Activated T-helper 1 cell treated with anti-CD3 and anti-CD28 coated beads, Interleukin-12 subunit alpha, Interleukin-12 subunit beta, Interleukin-2, Interleukin-4 antibody, amounts not matched to agents 30 ng/mL and 10 ng/mL and 1 ng/mL, durations not matched to agents 14 hours and 24 hours and 36 hours (primary cell): ENCODE results near the gene PRAC1. TPM values are rescaled to one million over a fixed set of nuclear protein-coding genes. Genes with fewer than 3 reads are reported as not detected.

Experiments
- DNase-seq: peaks from one replicate; pipeline ENCODE4 v3.0.0; 2021; ENCODE audit warnings: low spot score
- H3K27ac Mint-ChIP-seq: one replicate; pipeline ENCODE4 v1.8.0; 2021; ENCODE audit warnings: mild to moderate bottlenecking, mixed read lengths
- H3K27me3 Mint-ChIP-seq: one replicate; pipeline ENCODE4 v1.8.0; 2022; ENCODE audit warnings: mild to moderate bottlenecking, moderate library complexity, mixed read lengths; ENCODE audit not compliant: insufficient read depth
- H3K36me3 Mint-ChIP-seq: one replicate; pipeline ENCODE4 v1.8.0; 2021; ENCODE audit warnings: low read depth, mixed read lengths
- H3K4me1 Mint-ChIP-seq: one replicate; pipeline ENCODE4 v1.8.0; 2021; ENCODE audit warnings: low read depth, mixed read lengths
- H3K4me3 Mint-ChIP-seq: one replicate; pipeline ENCODE4 v1.8.0; 2021; ENCODE audit warnings: mild to moderate bottlenecking, moderate library complexity, mixed read lengths
- H3K9me3 Mint-ChIP-seq: one replicate; pipeline ENCODE4 v1.8.0; 2021; ENCODE audit warnings: mixed read lengths
- intact Hi-C: fragments of 100-400 bp; cut with micrococcal nuclease; formaldehyde crosslinking; loops from one replicate; pipeline ENCODE4 v1.15.1; 2024
- total RNA-seq: library from RNA; stranded (reverse); gene quantifications from 2 replicates; pipeline ENCODE4 v1.2.3, GENCODE V29; 2022

PRAC1 gene
- total RNA-seq, 1 donor from 2014 or later, result not detected

DNA sequence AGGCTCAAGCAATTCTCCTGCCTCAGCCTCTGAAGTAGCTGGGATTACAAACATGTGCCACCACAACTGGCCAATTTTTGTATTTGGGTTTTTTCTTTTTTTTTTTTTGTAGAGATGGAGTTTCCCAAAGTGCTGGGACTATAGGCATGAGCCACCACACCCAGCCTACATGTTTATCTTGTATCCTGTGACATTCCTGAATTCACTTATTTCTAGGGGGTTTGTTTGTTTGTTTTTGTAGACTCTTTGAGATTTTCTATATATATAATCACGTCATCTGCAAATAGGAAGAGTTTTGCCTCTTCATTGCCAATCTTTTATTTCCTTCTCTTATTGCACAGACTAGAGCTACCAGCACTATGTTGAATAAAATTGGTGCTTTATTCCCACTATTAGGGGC lies 29.1 kb downstream of the PRAC1 start:
- Mint-ChIP-seq H3K27ac (no peak overlapping the region), H3K4me1 (no peaks in the 10 kb centered on the region), H3K36me3 (no peaks in the 10 kb centered on the region), H3K27me3 (peaks cover 44% of the 10 kb centered on the region), H3K9me3 (no peaks in the 10 kb centered on the region), H3K4me3 (no peak overlapping the region)
- no peak for DNase-seq
- intact Hi-C loops, result no loop called here

DNA sequence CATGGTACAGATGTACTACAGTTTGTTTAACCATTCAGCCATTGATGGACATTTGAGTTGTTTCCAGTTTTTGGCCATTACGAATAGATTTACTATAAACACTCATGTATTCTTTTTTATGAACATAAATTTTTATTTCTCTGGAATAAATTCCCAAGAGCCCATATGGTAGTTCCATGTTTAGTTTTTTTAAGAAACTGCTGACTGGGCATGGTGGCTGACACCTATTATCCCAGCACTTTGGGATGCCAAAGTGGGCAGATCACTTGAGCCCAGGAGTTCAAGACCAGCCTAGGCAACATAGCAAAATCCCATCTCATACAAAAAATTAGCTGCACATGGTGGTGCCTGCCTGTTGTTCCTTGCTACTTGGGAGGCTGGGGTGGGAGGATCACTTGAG lies 30.3 kb downstream of the PRAC1 start:
- H3K9me3 Mint-ChIP-seq, result no peaks in the 10 kb centered on the region
- no peak overlapping the region for H3K4me3 Mint-ChIP-seq
- intact Hi-C loops, result no loop called here

DNA sequence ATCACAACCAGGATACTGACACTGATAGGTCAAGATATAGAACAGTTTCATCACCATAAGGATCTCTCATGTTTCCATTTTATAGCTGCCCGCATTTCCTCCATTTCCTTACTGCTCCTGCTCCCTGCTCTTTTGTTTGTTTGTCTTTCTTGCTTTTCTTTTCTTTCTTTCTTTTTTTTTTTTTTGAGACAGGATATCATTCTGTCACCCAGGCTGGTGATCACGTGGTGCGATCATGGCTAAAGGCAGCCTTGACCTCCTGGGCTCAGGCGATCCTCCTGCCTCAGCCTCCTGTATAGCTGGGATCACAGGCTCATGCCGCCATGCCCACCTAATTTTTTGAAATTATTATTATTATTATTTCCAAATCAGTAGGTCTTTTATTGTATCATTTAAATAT lies 31.7 kb downstream of the PRAC1 start:
- no peaks in the 10 kb centered on the region for H3K4me1 Mint-ChIP-seq
- intact Hi-C loops, result no loop called here
- no peak for DNase-seq
- H3K4me3 Mint-ChIP-seq, result no peak overlapping the region
- no peaks in the 10 kb centered on the region for H3K9me3 Mint-ChIP-seq
- peaks cover 37% of the 10 kb centered on the region for H3K27me3 Mint-ChIP-seq
- H3K36me3 Mint-ChIP-seq, result no peaks in the 10 kb centered on the region
- H3K27ac Mint-ChIP-seq, result no peak overlapping the region

More for the DNA sequence above, 30.3 kb downstream of the PRAC1 start:
- no peaks in the 10 kb centered on the region for H3K36me3 Mint-ChIP-seq
- H3K27me3 Mint-ChIP-seq, result peaks cover 46% of the 10 kb centered on the region
- no peak for DNase-seq
- H3K27ac Mint-ChIP-seq, result no peak overlapping the region
- H3K4me1 Mint-ChIP-seq, result no peaks in the 10 kb centered on the region

DNA sequence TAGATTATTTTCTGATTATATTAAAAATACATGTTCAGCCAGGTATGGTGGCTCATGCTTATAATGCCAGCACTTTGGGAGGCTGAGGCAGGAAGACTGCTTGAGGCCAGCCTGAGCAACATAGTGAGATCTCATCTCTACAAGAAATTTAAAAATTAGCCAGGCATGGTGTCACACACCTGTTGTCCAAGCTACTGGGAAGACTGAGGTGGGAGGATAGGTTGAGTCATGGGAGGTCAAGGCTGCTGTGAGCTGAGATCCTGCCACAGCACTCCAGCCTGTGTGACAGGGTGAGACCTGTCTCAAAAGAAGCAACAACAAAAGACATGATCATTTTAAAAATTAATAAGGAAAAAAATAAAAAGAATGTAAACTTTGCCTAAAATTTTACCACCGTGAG lies 40.7 kb downstream of the PRAC1 start:
- Mint-ChIP-seq H3K27me3 (peaks cover 36% of the 10 kb centered on the region), H3K9me3 (no peaks in the 10 kb centered on the region), H3K4me1 (no peaks in the 10 kb centered on the region), H3K36me3 (no peaks in the 10 kb centered on the region), H3K27ac (no peak overlapping the region), H3K4me3 (no peak overlapping the region)
- intact Hi-C loops, result no loop called here
- no peak for DNase-seq

DNA sequence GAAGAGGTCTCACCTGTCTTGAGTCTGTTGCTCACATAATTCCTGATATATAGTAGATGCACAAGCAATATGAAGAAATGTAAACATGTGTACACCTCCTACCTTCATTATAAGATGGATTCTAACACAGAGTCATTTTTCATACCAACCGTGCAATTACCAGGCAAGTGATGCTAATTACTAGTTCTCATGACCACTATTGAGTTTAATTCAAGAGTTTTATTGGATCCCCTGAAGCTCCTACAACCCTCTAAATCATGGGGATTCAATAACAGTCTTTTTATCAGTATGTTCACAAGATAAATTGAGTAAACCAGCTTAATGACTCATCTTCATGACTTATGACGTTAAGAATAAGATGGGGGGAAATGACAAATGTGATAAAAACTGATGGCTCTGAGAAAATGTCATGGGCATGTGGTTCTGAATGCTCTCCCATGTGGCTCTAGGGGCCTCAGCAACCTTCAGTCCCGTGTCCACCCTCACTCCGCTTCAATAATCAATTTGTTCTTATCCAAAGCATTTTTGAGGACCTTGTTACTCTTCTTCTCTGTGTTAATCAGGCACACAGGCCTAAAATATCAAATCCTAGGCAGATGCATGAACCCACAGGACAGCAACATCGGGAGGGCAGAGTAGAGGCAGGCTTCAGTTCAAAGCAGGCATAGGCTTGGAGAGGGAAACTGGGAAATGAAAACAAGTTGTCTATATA lies 42.8 kb downstream of the PRAC1 start:
- no peak for DNase-seq
- no peak overlapping the region for H3K4me3 Mint-ChIP-seq
- H3K4me1 Mint-ChIP-seq, result no peaks in the 10 kb centered on the region
- intact Hi-C loops, result loop anchor here (2.0 kb wide), 1 partner anchor 111 kb away; no protein-coding TSS in a partner anchor
- H3K27me3 Mint-ChIP-seq, result peaks cover 48% of the 10 kb centered on the region
- H3K36me3 Mint-ChIP-seq, result no peaks in the 10 kb centered on the region
- no peak overlapping the region for H3K27ac Mint-ChIP-seq
- no peaks in the 10 kb centered on the region for H3K9me3 Mint-ChIP-seq

DNA sequence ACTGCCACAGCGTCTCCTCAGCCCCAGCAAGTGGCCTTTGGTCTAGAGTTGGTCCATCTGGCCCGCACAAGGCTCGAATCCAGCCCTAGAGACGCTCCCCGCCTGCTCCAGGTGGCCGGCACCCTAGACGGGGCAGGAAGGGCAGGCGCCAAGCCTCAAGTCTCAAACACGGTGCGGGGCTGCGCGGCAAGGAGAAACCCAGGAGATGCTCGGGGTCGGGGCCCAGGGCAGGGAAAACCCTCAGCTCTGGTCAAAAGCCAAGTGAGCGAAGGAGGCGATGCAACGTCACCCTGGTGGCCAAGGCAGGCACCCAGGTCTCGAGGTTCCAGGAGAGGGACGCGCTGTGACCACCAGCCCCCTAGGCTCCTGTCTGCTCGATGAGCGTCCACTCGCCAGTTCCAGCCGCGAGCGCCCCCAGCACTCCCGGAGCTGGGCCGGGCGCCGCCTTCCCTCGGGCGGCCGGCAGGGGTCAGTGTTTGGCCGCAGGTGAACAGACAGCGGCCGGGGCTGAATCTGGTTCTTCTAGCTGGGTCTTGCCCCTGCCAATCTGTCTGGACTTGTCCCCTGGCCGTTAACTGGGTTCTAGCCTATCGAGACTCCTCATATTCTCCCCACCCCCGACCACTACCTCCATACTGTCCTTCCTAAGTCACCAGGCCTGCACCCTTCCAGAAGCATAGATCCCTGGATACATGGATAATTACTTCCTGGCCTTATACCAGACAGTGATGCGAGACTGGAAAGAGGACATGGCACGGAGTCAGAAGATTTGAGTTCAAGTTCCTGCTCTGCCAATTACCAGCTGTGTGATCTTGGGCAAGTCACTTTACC lies 44.0 kb downstream of the PRAC1 start:
- H3K4me3 Mint-ChIP-seq, result no peak overlapping the region

DNA sequence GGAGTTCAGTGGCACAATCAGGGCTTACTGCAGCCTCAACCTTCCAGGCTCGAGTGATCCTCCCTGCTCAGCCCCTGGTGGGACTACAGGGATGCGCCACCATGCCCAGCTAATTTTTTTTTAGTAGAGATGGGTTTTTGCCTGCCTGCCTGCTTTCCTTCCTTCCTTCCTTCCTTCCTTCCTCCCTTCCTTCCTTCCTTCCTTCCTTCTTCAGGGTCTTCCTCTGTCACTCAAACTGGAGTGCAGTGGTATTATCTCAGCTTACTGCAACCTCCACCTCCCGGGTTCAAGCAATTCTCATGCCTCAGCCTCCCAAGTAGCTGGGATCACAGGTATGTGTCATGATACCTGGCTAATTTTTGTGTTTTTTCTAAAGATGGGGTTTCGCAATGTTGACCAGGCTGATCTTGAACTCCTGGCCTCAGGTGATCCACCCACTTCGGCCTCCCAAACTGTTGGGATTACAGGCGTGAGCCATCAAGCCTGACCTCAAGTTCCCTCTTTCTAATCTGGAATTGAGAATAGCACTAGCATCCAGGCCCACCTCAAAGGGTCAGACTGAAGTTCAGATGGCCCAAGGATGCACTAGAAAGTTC lies 45.3 kb downstream of the PRAC1 start:
- Mint-ChIP-seq H3K9me3 (no peaks in the 10 kb centered on the region), H3K4me3 (no peak overlapping the region), H3K4me1 (no peaks in the 10 kb centered on the region), H3K27ac (no peak overlapping the region), H3K36me3 (no peaks in the 10 kb centered on the region), H3K27me3 (peaks cover 52% of the 10 kb centered on the region)
- DNase-seq, result no peak
- intact Hi-C loops, result no loop called here

More for the DNA sequence above, 44.0 kb downstream of the PRAC1 start:
- no peaks in the 10 kb centered on the region for H3K4me1 Mint-ChIP-seq
- peak; percentile 60 for DNase-seq
- no peaks in the 10 kb centered on the region for H3K9me3 Mint-ChIP-seq
- intact Hi-C loops, result loop anchor here (1.0 to 2.0 kb wide), 2 partner anchors 112 to 200 kb away; no protein-coding TSS in a partner anchor
- no peak overlapping the region for H3K27ac Mint-ChIP-seq
- no peaks in the 10 kb centered on the region for H3K36me3 Mint-ChIP-seq
- H3K27me3 Mint-ChIP-seq, result peaks cover 53% of the 10 kb centered on the region

DNA sequence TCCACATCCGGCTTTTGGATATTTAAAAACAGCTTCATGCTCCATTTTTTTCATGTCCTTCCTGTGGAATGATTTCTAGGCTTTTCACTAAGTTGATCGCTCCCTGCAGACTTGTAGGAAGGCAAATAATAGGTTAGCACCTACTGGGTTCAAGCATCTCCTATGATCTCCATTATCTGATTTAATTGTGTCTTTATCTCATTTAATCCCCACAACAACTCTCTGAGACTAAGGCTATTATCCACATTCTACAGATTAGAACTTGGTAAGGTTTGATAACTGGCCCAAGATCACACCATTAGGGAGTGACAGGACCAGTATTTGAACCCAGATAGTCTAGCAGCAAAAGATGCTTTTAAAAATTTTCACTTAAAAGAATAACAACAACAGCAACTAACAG lies 50.0 kb downstream of the PRAC1 start:
- Mint-ChIP-seq H3K27me3 (peaks cover 43% of the 10 kb centered on the region), H3K4me3 (no peak overlapping the region), H3K36me3 (no peaks in the 10 kb centered on the region), H3K27ac (no peak overlapping the region), H3K4me1 (peaks cover 6% of the 10 kb centered on the region), H3K9me3 (no peaks in the 10 kb centered on the region)
- DNase-seq, result no peak
- intact Hi-C loops, result loop anchor here (5.0 kb wide), 2 partner anchors 50 to 135 kb away; partner anchors contain the start of genes PRAC1 and PRAC2

Other genes starting within 250 kb of the PRAC1 start
- not detected in 2 replicates for gene HOXB1, start 191.5 kb downstream of the PRAC1 start, total RNA-seq
- gene HOXB2, start 177.4 kb downstream of the PRAC1 start, total RNA-seq, result 32.5 and 32.8 TPM in 2 replicates
- 3.8 and 4.2 TPM in 2 replicates for gene HOXB4, start 144.2 kb downstream of the PRAC1 start, total RNA-seq
- gene HOXB3, start 132.3 kb downstream of the PRAC1 start, total RNA-seq, result 2.5 and 2.8 TPM in 2 replicates
- 0.10 TPM in 1 of 2 replicates, not detected in the other for gene HOXB5, start 128.7 kb downstream of the PRAC1 start, total RNA-seq
- 0.71 and 0.99 TPM in 2 replicates for gene HOXB6, start 117.5 kb downstream of the PRAC1 start, total RNA-seq
- gene HOXB7, start 111.5 kb downstream of the PRAC1 start, total RNA-seq, result 0.49 and 0.51 TPM in 2 replicates
- gene HOXB8, start 107.2 kb downstream of the PRAC1 start, total RNA-seq, result not detected in 2 replicates
- 0.27 and 0.39 TPM in 2 replicates for gene HOXB9, start 96.2 kb downstream of the PRAC1 start, total RNA-seq
- gene PRAC2, start 667 bp upstream of the PRAC1 start, total RNA-seq, result not detected in 2 replicates
- not detected in 2 replicates for gene HOXB13, start 6.2 kb upstream of the PRAC1 start, total RNA-seq
- not detected in 2 replicates for gene TTLL6, start 94.7 kb upstream of the PRAC1 start, total RNA-seq
- gene CALCOCO2, start 108.5 kb upstream of the PRAC1 start, total RNA-seq, result 50.3 and 57.9 TPM in 2 replicates
- 149 and 155 TPM in 2 replicates for gene ATP5MC1, start 170.3 kb upstream of the PRAC1 start, total RNA-seq
- gene UBE2Z, start 185.9 kb upstream of the PRAC1 start, total RNA-seq, result 88.8 and 91.5 TPM in 2 replicates
- 148 and 163 TPM in 2 replicates for gene SNF8, start 222.3 kb upstream of the PRAC1 start, total RNA-seq
- gene GIP, start 246.1 kb upstream of the PRAC1 start, total RNA-seq, result not detected in 2 replicates